Esophagus squamous epithelium (tissue), 5 donors: ENCODE measurements around the gene UTP4. TPM values are rescaled to one million over a fixed set of nuclear protein-coding genes. Genes with fewer than 3 reads are reported as not detected.

ENCODE experiments used
- DNase-seq: peaks from one replicate; lab custom pipeline; 2025; lab: John Stamatoyannopoulos, UW
- H3K27ac ChIP-seq, 4 donors: fragments of 200-600 bp; sonication (generic); one replicate each; pipeline ENCODE4 v1.5.1; 2016 to 2019; ENCODE audit warnings: mild to moderate bottlenecking in 1 of 4
- H3K27me3 ChIP-seq, 4 donors: fragments of 200-600 bp; sonication (generic); 1 replicate in 3 of 4; 2 replicates in 1 of 4; pipeline versions ENCODE4 v1.5.1 to v1.6.0; 2017 to 2021; ENCODE audit warnings: antibody characterized with exemption in 1 of 4
- H3K36me3 ChIP-seq, 3 donors: fragments of 200-600 bp; sonication (generic); one replicate each; pipeline ENCODE4 v1.5.1; 2016 to 2019
- H3K4me1 ChIP-seq, 3 donors: fragments of 200-600 bp; sonication (generic); one replicate each; pipeline ENCODE4 v1.5.1; 2017 to 2019
- H3K4me3 ChIP-seq, 4 donors: fragments of 200-600 bp; sonication (generic); 1 replicate in 3 of 4; 2 replicates in 1 of 4; pipeline ENCODE4 v1.5.1; 2016 to 2019; ENCODE audit warnings: mild to moderate bottlenecking in 2 of 4, moderate library complexity in 1 of 4
- H3K9me3 ChIP-seq, 3 donors: fragments of 200-600 bp; sonication (generic); one replicate each; pipeline ENCODE4 v1.5.1; 2016 to 2019
- POLR2A ChIP-seq, 4 donors: fragments of 450-650 bp; IDR thresholded peaks; one replicate each; pipeline ENCODE4 v1.6.1; 2017; ENCODE audit warnings: antibody characterized with exemption in 4 of 4, mild to moderate bottlenecking in 4 of 4, moderate library complexity in 3 of 4
- WGBS, 2 donors: methylation state at CpG; one replicate each; pipeline ENCODE4 v1.1.5; 2018; 5-methylcytosine and 5-hydroxymethylcytosine counted together
- intact Hi-C: fragments of 100-400 bp; cut with DNase I; formaldehyde crosslinking; loops from one replicate; pipeline ENCODE4 v1.15.0; 2022
- total RNA-seq, 4 donors: library from RNA; depleted of rRNA; stranded (reverse); fragments of >200 nt; gene quantifications; one replicate each; pipeline ENCODE4 v1.1.0, GENCODE V29; 2016
- TF ChIP-seq, protein P1 (sequence below), 6 experiments: fragments of 450-650 bp in 4 of 6; fragments of 200-600 bp in 2 of 6; sonication (generic) in 2 of 6; IDR thresholded peaks; one replicate each; pipeline ENCODE4 v1.5.1; 2016 to 2019; ENCODE audit warnings: antibody characterized with exemption in 6 of 6, mild to moderate bottlenecking in 4 of 6, moderate library complexity in 4 of 6
- donor health status: DM: yes; HTN: yes; CAD: no.

The UTP4 gene
- total RNA-seq, 4 donors from 2014 or later, result 18.3 to 42.2 (median 28.6) TPM

DNA sequence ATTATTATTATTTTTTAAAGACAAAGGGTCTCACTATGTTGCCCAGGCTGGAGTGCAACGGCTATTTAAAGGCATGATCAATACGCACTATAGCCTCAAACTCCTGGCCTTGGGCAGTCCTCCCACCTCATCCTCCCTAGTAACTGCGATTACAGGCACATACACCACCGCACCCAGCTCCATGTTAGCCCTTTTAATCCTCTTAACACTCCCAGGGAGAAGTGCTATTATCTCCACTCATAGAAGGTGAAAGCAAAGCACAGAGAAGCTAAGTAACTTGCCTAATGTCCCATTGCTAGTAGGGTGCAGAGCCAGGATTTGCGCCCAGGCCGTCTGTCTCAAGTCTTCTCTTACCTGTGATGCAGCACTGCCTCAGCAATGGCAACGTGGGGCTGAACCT lies 22.0 kb upstream of the UTP4 start:
- intact Hi-C loops, result loop anchor here (10.0 kb wide), 1 partner anchor 586 kb away; no protein-coding TSS in a partner anchor
- TF ChIP-seq, protein P1, sequence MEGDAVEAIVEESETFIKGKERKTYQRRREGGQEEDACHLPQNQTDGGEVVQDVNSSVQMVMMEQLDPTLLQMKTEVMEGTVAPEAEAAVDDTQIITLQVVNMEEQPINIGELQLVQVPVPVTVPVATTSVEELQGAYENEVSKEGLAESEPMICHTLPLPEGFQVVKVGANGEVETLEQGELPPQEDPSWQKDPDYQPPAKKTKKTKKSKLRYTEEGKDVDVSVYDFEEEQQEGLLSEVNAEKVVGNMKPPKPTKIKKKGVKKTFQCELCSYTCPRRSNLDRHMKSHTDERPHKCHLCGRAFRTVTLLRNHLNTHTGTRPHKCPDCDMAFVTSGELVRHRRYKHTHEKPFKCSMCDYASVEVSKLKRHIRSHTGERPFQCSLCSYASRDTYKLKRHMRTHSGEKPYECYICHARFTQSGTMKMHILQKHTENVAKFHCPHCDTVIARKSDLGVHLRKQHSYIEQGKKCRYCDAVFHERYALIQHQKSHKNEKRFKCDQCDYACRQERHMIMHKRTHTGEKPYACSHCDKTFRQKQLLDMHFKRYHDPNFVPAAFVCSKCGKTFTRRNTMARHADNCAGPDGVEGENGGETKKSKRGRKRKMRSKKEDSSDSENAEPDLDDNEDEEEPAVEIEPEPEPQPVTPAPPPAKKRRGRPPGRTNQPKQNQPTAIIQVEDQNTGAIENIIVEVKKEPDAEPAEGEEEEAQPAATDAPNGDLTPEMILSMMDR (IDR thresholded peaks at IDR 0.05), result no peak
- no peak for TF ChIP-seq POLR2A (IDR thresholded peaks at IDR 0.05)
- no peak for DNase-seq
- peaks cover 17 to 63% (median 27%) of the 10 kb centered on the region in 3 donors for H3K36me3 ChIP-seq
- WGBS, 2 donors, result 57 to 78% methylated on average over 6 to 7 of the region's 7 CpGs
- H3K27me3 ChIP-seq, result peaks cover 0 to 22% (median 0%) of the 10 kb centered on the region in 4 donors
- no peak overlapping the region for H3K4me3 ChIP-seq
- no peak overlapping the region for H3K27ac ChIP-seq
- no peaks in the 10 kb centered on the region for H3K9me3 ChIP-seq
- peaks cover 23 to 71% (median 52%) of the 10 kb centered on the region in 3 donors for H3K4me1 ChIP-seq

DNA sequence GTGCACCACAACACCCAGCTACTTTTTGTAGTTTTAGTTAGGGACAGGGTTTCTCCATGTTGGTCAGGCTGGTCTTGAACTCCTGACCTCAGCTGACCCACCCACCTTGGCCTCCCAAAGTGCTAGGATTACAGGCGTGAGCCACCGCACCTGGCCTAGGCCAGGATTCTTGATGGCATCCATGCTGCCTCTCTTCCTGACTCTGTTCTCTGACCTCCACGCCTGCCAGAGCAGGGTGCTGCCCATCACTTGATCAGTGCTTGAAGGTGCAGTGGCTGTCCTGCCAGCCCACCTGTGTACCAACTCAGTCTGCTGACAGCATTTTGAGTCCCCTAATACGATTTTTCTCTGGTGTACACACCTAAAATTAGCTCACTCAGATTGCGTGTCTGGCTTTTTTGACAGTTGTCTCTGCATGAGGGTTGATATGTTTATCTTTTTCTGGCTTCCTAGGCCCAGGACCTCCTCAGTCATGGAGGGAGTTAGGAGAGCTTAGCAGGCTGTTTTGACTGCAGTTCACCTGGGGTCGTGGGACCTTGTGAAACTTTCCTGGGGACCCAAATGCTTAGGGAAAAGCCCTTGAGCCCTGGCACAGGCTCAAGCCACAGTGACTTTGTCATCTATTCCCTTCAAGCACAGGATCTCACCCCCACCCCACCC lies 21.1 kb upstream of the UTP4 start:
- no peak for TF ChIP-seq POLR2A (IDR thresholded peaks at IDR 0.05)
- TF ChIP-seq, protein P1 (IDR thresholded peaks at IDR 0.05), result no peak
- 71 to 78% methylated on average over 5 to 6 of the region's 6 CpGs for WGBS, 2 donors
- intact Hi-C loops, result loop anchor here (10.0 kb wide), 1 partner anchor 587 kb away; no protein-coding TSS in a partner anchor
- DNase-seq, result no peak
- Histone ChIP-seq H3K27me3 (peaks cover 0 to 21% (median 0%) of the 10 kb centered on the region in 4 donors), H3K4me3 (no peak overlapping the region), H3K36me3 (peaks cover 17 to 73% (median 27%) of the 10 kb centered on the region in 3 donors), H3K9me3 (no peaks in the 10 kb centered on the region), H3K27ac (peak overlapping the region in 2 of 4 donors; percentile 19 to 21), H3K4me1 (peaks cover 22 to 66% (median 48%) of the 10 kb centered on the region in 3 donors)

DNA sequence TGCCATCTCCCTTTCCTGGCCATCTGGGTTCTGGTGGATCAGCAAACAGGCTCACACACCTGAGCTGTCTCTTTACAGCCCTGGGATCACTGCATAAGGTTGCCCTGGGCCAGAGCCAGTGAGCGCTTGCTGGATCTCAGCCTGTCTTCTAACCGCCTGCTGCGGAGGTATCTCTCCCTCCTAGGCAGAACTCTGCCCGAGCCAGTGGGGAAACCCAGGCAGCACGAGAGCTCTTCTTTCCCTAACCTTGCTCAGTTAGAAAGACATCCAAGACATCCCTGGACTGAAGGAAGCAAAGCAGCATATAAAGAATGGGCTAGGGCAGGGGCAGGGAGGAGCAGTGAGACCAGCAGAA lies 20.6 kb upstream of the UTP4 start:
- intact Hi-C loops, result loop anchor here (10.0 kb wide), 1 partner anchor 587 kb away; no protein-coding TSS in a partner anchor
- no peak for DNase-seq
- Histone ChIP-seq H3K4me3 (no peak overlapping the region), H3K36me3 (peaks cover 17 to 78% (median 27%) of the 10 kb centered on the region in 3 donors), H3K27ac (peak overlapping the region in 3 of 4 donors; percentile 18 to 21 (median 19)), H3K9me3 (no peaks in the 10 kb centered on the region), H3K4me1 (peaks cover 17 to 66% (median 47%) of the 10 kb centered on the region in 3 donors), H3K27me3 (peaks cover 0 to 16% (median 0%) of the 10 kb centered on the region in 4 donors)
- WGBS, 2 donors, result 40% methylated on average over 2 of the region's 5 CpGs; no CpG with 5 or more reads in 1 of the 2 donors
- TF ChIP-seq POLR2A (IDR thresholded peaks at IDR 0.05), result no peak
- TF ChIP-seq, protein P1 (IDR thresholded peaks at IDR 0.05), result no peak

DNA sequence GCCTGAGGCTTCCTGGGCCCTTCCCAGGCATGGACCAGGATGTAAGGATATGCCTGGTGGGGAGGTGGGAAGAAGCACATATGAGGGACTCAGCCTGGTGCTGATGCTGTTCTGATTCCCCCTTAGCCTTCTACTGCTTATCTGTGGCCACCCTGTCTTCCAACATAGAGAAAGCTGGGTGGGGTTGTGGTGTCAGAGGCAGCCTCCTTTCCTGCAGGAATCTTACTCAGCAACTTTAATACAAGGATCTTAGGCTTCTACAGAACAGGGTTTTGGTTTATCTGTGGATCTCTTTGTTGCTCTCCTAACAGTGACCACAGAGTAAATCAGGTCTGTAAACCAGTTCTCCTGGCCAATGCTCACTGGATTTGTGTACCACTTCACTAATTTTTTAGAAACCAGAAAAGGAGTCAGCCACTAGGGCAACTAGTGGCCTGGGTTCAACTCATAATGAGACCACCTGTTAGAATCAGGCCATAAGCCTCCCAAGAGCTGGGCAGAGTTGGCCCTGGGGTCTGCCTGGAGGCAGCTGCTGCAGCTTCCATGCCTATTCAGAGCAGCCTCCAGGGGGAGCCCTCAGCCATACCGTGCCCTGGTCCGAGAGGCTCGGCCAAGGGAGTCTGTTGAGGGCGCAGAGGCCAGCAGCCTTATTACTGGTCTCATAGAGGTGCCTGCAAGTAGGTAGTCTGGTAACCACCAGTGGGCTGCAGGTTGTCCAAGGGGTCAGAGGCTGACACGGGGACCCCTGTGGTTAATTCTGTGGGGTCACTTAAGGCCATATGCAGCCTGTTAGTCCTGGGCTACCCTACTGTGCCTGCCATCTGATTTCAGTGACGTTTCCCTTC lies 19.9 kb upstream of the UTP4 start:
- H3K27ac ChIP-seq, result peak overlapping the region in 3 of 4 donors; percentile 18 to 21 (median 19)
- intact Hi-C loops, result loop anchor here (10.0 kb wide), 1 partner anchor 588 kb away; no protein-coding TSS in a partner anchor

More for the DNA sequence above, 19.9 kb upstream of the UTP4 start:
- TF ChIP-seq POLR2A (IDR thresholded peaks at IDR 0.05), result no peak
- TF ChIP-seq, protein P1 (IDR thresholded peaks at IDR 0.05), result peak in 4 of 6 experiments; percentile 14 to 72 (median 50)
- H3K9me3 ChIP-seq, result no peaks in the 10 kb centered on the region
- H3K36me3 ChIP-seq, result peaks cover 17 to 84% (median 27%) of the 10 kb centered on the region in 3 donors
- WGBS, 2 donors, result 66 to 83% methylated on average over 1 to 2 of the region's 6 CpGs
- H3K4me3 ChIP-seq, result no peak overlapping the region
- H3K27me3 ChIP-seq, result peaks cover 0 to 9% (median 0%) of the 10 kb centered on the region in 4 donors
- DNase-seq, result no peak
- H3K4me1 ChIP-seq, result peaks cover 11 to 66% (median 41%) of the 10 kb centered on the region in 3 donors
